B cell (primary cell): Measurements from ENCODE around the gene NBEA. TPM values are rescaled to one million over a fixed set of nuclear protein-coding genes. Genes with fewer than 3 reads are reported as not detected.

Source experiments
- ATAC-seq: fragments of 200-7000 bp; cut with Tn5 transposase; one replicate; pipeline ENCODE4 v1.10.0; 2021; ENCODE audit warnings: low read depth, mild to moderate bottlenecking, moderate number of reproducible peaks, moderate library complexity
- CTCF ChIA-PET: fragments of 350-600 bp; sonication (Branson Sonifier 250); formaldehyde crosslinking; loops from one replicate; lab custom pipeline; 2021; ENCODE audit warnings: antibody characterized with exemption, inconsistent platforms; lab: Charles Lee
- POLR2A ChIA-PET: fragments of 350-600 bp; sonication (Branson Sonifier 250); formaldehyde crosslinking; loops from one replicate; lab custom pipeline; 2021; ENCODE audit warnings: antibody characterized with exemption; lab: Charles Lee
- DNase-seq: peaks from one replicate; pipeline ENCODE4 v3.0.0; 2013
- H2AFZ ChIP-seq: 2 replicates; pipeline ENCODE4 v1.6.1; 2012; ENCODE audit warnings: mild to moderate bottlenecking, low read depth, low read length; ENCODE audit not compliant: insufficient read depth, poor library complexity, severe bottlenecking
- H3K27ac ChIP-seq, 2 donors: 1 replicate in 1 of 2; 2 replicates in 1 of 2; pipeline ENCODE4 v1.5.1; 2012 to 2013; ENCODE audit warnings: low read length in 2 of 2, mild to moderate bottlenecking in 2 of 2, moderate library complexity in 1 of 2
- H3K27me3 ChIP-seq, 4 experiments: fragments of 200-600 bp in 1 of 4; sonication (generic) in 1 of 4; replicated peaks in 1 of 4; 1 replicate in 2 of 4; 2 replicates in 2 of 4; pipeline versions ENCODE4 v1.6.1 to v1.7.0; 2013 to 2016; ENCODE audit warnings: low read length in 3 of 4, mild to moderate bottlenecking in 2 of 4, mixed read lengths in 1 of 4, moderate library complexity in 1 of 4; ENCODE audit not compliant: insufficient read depth in 4 of 4, control insufficient read depth in 3 of 4; ENCODE audit errors: control extremely low read depth in 1 of 4
- H3K36me3 ChIP-seq, 2 experiments: replicated peaks in 1 of 2; 1 replicate in 1 of 2; 2 replicates in 1 of 2; pipeline versions ENCODE4 v1.6.1 to v1.7.1; 2013; ENCODE audit warnings: low read length in 1 of 2; ENCODE audit not compliant: insufficient read depth in 2 of 2, control insufficient read depth in 1 of 2; ENCODE audit errors: control extremely low read depth in 1 of 2, extremely low read depth in 1 of 2
- H3K4me1 ChIP-seq, 2 donors: fragments of 200-600 bp in 1 of 2; sonication (generic) in 1 of 2; 1 replicate in 1 of 2; 2 replicates in 1 of 2; pipeline versions ENCODE4 v1.5.1 to v1.6.1; 2013 to 2017; ENCODE audit warnings: low read length in 2 of 2; ENCODE audit not compliant: control insufficient read depth in 2 of 2, insufficient read depth in 2 of 2
- H3K4me2 ChIP-seq: replicated peaks from 2 replicates; pipeline ENCODE3; 2012; ENCODE audit warnings: mild to moderate bottlenecking, low read depth, low read length; ENCODE audit not compliant: poor library complexity, severe bottlenecking
- H3K4me3 ChIP-seq, 5 experiments: fragments of 200-600 bp in 1 of 5; sonication (generic) in 1 of 5; 1 replicate in 3 of 5; 2 replicates in 2 of 5; pipeline versions ENCODE4 v1.5.1 to v1.7.0; 2011 to 2016; ENCODE audit warnings: low read length in 4 of 5, mild to moderate bottlenecking in 4 of 5, low read depth in 2 of 5, control low read depth in 1 of 5, moderate library complexity in 1 of 5; ENCODE audit not compliant: insufficient read depth in 1 of 5; ENCODE audit errors: control extremely low read depth in 1 of 5, extremely low read depth in 1 of 5
- H3K79me2 ChIP-seq: fragments of 200-600 bp; sonication (generic); one replicate; pipeline ENCODE4 v1.6.0; 2016; ENCODE audit warnings: low read length; ENCODE audit not compliant: control insufficient read depth, insufficient read depth
- H3K9ac ChIP-seq: fragments of 200-600 bp; sonication (generic); 2 replicates; pipeline ENCODE4 v1.6.1; 2017; ENCODE audit warnings: mild to moderate bottlenecking, low read length, moderate library complexity
- H3K9me3 ChIP-seq, 3 donors: one replicate each; pipeline versions ENCODE4 v1.6.1 to v1.7.1; 2013; ENCODE audit warnings: low read length in 2 of 3; ENCODE audit not compliant: control insufficient read depth in 2 of 3, insufficient read depth in 1 of 3; ENCODE audit errors: control extremely low read depth in 1 of 3
- H4K20me1 ChIP-seq: 2 replicates; pipeline ENCODE4 v1.6.0; 2012; ENCODE audit warnings: mild to moderate bottlenecking, low read length; ENCODE audit not compliant: insufficient read depth, control insufficient read depth, poor library complexity, severe bottlenecking
- H3K27ac Mint-ChIP-seq: one replicate; pipeline ENCODE4 v1.8.0; 2021; ENCODE audit warnings: mixed read lengths
- H3K27me3 Mint-ChIP-seq: one replicate; pipeline ENCODE4 v1.8.0; 2021; ENCODE audit warnings: mixed read lengths
- H3K4me1 Mint-ChIP-seq: one replicate; pipeline ENCODE4 v1.8.0; 2021; ENCODE audit warnings: mixed read lengths
- H3K4me3 Mint-ChIP-seq: one replicate; pipeline ENCODE4 v1.8.0; 2021; ENCODE audit warnings: mixed read lengths
- H3K9me3 Mint-ChIP-seq: one replicate; pipeline ENCODE4 v1.8.0; 2022; ENCODE audit warnings: mixed read lengths; ENCODE audit not compliant: insufficient read depth
- EZH2 ChIP-seq: IDR thresholded peaks from 2 replicates; pipeline ENCODE4 v1.6.1; 2012; ENCODE audit warnings: borderline replicate concordance, low read depth, mild to moderate bottlenecking, moderate library complexity, low read length; ENCODE audit not compliant: insufficient read depth, poor library complexity, severe bottlenecking
- WGBS: methylation state at CpG from one replicate; pipeline ENCODE4 v1.1.5; 2013; ENCODE audit warnings: missing lambda C conversion rate; ENCODE audit not compliant: insufficient coverage; 5-methylcytosine and 5-hydroxymethylcytosine counted together
- intact Hi-C: fragments of 100-400 bp; cut with micrococcal nuclease; formaldehyde crosslinking; loops from one replicate; pipeline ENCODE4 v1.10.0; 2022
- polyA plus RNA-seq: library from polyadenylated mRNA; depleted of rRNA; stranded (reverse); fragments of >200 nt; gene quantifications from 2 replicates; pipeline ENCODE4 v1.2.3, GENCODE V29; 2012
- total RNA-seq, 2 donors: library from RNA; stranded (reverse); fragments of 120-200 nt in 1 of 2; gene quantifications; 1 replicate in 1 of 2; 2 replicates in 1 of 2; pipeline versions ENCODE4 v1.2.3 to v1.2.4, GENCODE V29; 2013 to 2022
- TF ChIP-seq, protein P1 (sequence below): fragments of 200-600 bp; IDR thresholded peaks from one replicate; pipeline ENCODE4 v1.8.0; 2022; ENCODE audit warnings: antibody characterized with exemption, mild to moderate bottlenecking

NBEA gene
- total and polyA plus RNA-seq, 2 donors (not counting 1 experiment from before 2014, with no cell fraction given), result 1.5 to 10.7 TPM

DNA sequence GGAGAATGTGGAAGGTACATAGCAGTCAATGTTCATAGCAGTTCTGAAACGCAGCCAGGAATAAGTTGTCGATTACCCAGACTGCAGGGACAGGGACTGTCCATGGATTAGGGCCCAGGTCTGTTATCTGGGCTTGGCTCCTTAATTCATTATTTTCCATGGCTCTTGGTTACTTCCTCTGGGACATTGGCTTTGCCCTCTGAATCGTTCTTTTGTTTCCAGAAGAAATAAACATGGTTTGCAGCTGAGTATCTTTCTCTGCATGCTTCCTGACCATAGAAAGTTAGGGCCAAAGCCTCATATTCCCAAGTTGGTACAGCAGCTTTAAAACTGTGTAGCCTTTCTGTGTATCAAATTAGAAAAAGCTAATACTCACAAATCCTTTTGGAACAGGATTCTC, 656.2 kb downstream of the NBEA start:
- no peaks in the 10 kb centered on the region for H3K9me3 Mint-ChIP-seq
- TF ChIP-seq EZH2, result no peak
- TF ChIP-seq, protein P1, sequence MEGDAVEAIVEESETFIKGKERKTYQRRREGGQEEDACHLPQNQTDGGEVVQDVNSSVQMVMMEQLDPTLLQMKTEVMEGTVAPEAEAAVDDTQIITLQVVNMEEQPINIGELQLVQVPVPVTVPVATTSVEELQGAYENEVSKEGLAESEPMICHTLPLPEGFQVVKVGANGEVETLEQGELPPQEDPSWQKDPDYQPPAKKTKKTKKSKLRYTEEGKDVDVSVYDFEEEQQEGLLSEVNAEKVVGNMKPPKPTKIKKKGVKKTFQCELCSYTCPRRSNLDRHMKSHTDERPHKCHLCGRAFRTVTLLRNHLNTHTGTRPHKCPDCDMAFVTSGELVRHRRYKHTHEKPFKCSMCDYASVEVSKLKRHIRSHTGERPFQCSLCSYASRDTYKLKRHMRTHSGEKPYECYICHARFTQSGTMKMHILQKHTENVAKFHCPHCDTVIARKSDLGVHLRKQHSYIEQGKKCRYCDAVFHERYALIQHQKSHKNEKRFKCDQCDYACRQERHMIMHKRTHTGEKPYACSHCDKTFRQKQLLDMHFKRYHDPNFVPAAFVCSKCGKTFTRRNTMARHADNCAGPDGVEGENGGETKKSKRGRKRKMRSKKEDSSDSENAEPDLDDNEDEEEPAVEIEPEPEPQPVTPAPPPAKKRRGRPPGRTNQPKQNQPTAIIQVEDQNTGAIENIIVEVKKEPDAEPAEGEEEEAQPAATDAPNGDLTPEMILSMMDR, result no peak
- H3K4me1 Mint-ChIP-seq, result no peaks in the 10 kb centered on the region
- H3K4me3 Mint-ChIP-seq, result no peak overlapping the region
- no peak overlapping the region for H3K27ac Mint-ChIP-seq
- H3K79me2 ChIP-seq, result no peaks in the 10 kb centered on the region
- H3K36me3 ChIP-seq, result no peaks in the 10 kb centered on the region
- H4K20me1 ChIP-seq, result no peaks in the 10 kb centered on the region
- ChIA-PET POLR2A (no interaction called here), CTCF (no interaction called here)
- H2AFZ ChIP-seq, result no peak overlapping the region
- ATAC-seq (no peak), DNase-seq (no peak)
- no peak overlapping the region for H3K27ac ChIP-seq
- H3K9me3 ChIP-seq, result no peaks in the 10 kb centered on the region
- no peaks in the 10 kb centered on the region for H3K27me3 ChIP-seq
- H3K4me1 ChIP-seq, result no peaks in the 10 kb centered on the region
- no peaks in the 10 kb centered on the region for H3K27me3 Mint-ChIP-seq
- 95% methylated on average over 3 of the region's 3 CpGs for WGBS
- intact Hi-C loops, result no loop called here
- no peak overlapping the region for H3K4me3 ChIP-seq
- no peak overlapping the region for H3K4me2 ChIP-seq
- H3K9ac ChIP-seq, result no peak overlapping the region

DNA sequence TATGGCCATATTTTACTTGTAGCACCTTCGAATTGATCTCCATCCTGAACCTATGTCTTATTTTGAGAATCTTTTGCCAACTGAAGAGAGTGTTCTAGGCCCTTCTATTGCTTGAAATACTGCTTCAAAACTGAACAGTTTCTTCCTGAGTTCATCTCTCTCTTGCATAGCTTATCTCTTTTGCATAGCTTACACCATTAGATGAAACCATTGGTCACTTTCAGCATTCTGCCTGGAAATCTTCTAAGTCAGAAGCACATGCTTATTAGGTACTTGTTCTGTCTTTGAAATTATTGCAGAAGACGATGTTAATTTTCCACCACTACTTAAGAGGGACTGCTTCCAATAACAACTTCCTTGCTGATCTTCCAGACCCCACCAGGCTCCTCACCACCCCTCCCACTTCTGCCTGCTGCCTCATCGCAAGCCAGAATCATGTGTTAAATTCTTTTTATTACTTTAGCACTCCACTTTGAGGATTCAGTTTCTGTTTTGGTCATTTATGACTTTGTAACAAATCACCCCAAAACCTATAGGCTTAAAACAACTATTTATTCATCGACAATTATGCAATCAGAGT, 656.8 kb downstream of the NBEA start:
- H3K4me1 Mint-ChIP-seq, result no peaks in the 10 kb centered on the region
- Histone ChIP-seq H3K9me3 (no peaks in the 10 kb centered on the region), H3K4me2 (no peak overlapping the region), H3K79me2 (no peaks in the 10 kb centered on the region), H3K4me1 (no peaks in the 10 kb centered on the region), H3K4me3 (no peak overlapping the region), H3K27ac (no peak overlapping the region), H3K9ac (no peak overlapping the region), H2AFZ (no peak overlapping the region), H3K27me3 (no peaks in the 10 kb centered on the region), H3K36me3 (no peaks in the 10 kb centered on the region), H4K20me1 (no peaks in the 10 kb centered on the region)
- ChIA-PET POLR2A (no interaction called here), CTCF (no interaction called here)
- H3K27ac Mint-ChIP-seq, result no peak overlapping the region
- no peak for DNase-seq
- no peaks in the 10 kb centered on the region for H3K9me3 Mint-ChIP-seq
- TF ChIP-seq EZH2, result no peak
- TF ChIP-seq, protein P1, result no peak
- intact Hi-C loops, result no loop called here
- ATAC-seq, result no peak
- 100% methylated on average over 1 of the region's 4 CpGs for WGBS
- no peaks in the 10 kb centered on the region for H3K27me3 Mint-ChIP-seq
- H3K4me3 Mint-ChIP-seq, result no peak overlapping the region
